Ishikawa (cell line): ENCODE measurements around the gene NUP37.

Experiments used
- CEBPB ChIP-seq: IDR thresholded peaks from 2 replicates; pipeline ENCODE4 v1.6.1; 2012
- EGR1 ChIP-seq: IDR thresholded peaks from 2 replicates; pipeline ENCODE4 v1.6.1; 2012
- EP300 ChIP-seq: IDR thresholded peaks from 2 replicates; pipeline ENCODE4 v1.6.1; 2012; ENCODE audit warnings: borderline replicate concordance
- MAX ChIP-seq: IDR thresholded peaks from 2 replicates; pipeline ENCODE4 v1.6.1; 2012
- NFIC ChIP-seq: IDR thresholded peaks from 2 replicates; pipeline ENCODE4 v1.6.1; 2012
- RAD21 ChIP-seq: IDR thresholded peaks from 2 replicates; pipeline ENCODE4 v1.6.1; 2012; ENCODE audit warnings: low read depth
- TAF1 ChIP-seq: IDR thresholded peaks from 2 replicates; pipeline ENCODE4 v1.6.1; 2012; ENCODE audit warnings: low read depth, mild to moderate bottlenecking
- TEAD4 ChIP-seq: IDR thresholded peaks from 2 replicates; pipeline ENCODE4 v1.6.1; 2012
- USF1 ChIP-seq: IDR thresholded peaks from 2 replicates; pipeline ENCODE4 v1.6.1; 2012
- YY1 ChIP-seq: IDR thresholded peaks from 2 replicates; pipeline ENCODE4 v1.6.1; 2012; ENCODE audit warnings: low read depth
- ZBTB7A ChIP-seq: IDR thresholded peaks from 2 replicates; pipeline ENCODE4 v1.6.1; 2012; ENCODE audit warnings: low read depth
- TF ChIP-seq, protein P1 (sequence below): IDR thresholded peaks from 2 replicates; pipeline ENCODE4 v1.6.1; 2012; ENCODE audit warnings: low read depth, mild to moderate bottlenecking

DNA sequence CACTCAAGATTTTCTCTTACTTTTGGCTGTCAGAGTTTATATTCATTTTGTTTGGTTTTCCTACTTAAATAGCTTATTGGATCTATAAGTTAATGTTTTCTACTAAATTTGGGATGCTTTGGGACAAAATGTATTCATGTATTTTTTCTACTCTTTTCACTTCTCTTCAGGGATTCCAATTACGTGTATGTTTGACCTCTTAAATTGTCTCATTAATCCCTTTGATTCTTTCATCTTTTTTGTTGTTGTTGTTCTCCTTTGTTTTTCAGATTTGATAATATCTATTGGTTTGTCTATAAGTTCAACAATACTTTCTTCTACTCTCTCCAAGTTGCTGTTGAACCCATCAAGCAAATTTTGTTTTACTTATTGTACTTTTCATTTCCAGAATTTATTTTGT is 43.5 kb upstream of the NUP37 start:
- TF ChIP-seq CEBPB, result no peak
- TF ChIP-seq ZBTB7A, result no peak
- TF ChIP-seq USF1, result no peak
- TF ChIP-seq MAX, result no peak
- no peak for TF ChIP-seq EP300
- TF ChIP-seq TAF1, result no peak
- no peak for TF ChIP-seq NFIC
- TF ChIP-seq YY1, result no peak
- TF ChIP-seq, protein P1, sequence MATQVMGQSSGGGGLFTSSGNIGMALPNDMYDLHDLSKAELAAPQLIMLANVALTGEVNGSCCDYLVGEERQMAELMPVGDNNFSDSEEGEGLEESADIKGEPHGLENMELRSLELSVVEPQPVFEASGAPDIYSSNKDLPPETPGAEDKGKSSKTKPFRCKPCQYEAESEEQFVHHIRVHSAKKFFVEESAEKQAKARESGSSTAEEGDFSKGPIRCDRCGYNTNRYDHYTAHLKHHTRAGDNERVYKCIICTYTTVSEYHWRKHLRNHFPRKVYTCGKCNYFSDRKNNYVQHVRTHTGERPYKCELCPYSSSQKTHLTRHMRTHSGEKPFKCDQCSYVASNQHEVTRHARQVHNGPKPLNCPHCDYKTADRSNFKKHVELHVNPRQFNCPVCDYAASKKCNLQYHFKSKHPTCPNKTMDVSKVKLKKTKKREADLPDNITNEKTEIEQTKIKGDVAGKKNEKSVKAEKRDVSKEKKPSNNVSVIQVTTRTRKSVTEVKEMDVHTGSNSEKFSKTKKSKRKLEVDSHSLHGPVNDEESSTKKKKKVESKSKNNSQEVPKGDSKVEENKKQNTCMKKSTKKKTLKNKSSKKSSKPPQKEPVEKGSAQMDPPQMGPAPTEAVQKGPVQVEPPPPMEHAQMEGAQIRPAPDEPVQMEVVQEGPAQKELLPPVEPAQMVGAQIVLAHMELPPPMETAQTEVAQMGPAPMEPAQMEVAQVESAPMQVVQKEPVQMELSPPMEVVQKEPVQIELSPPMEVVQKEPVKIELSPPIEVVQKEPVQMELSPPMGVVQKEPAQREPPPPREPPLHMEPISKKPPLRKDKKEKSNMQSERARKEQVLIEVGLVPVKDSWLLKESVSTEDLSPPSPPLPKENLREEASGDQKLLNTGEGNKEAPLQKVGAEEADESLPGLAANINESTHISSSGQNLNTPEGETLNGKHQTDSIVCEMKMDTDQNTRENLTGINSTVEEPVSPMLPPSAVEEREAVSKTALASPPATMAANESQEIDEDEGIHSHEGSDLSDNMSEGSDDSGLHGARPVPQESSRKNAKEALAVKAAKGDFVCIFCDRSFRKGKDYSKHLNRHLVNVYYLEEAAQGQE, result no peak
- no peak for TF ChIP-seq EGR1
- TF ChIP-seq TEAD4, result no peak
- no peak for TF ChIP-seq RAD21
